Heart left ventricle (tissue), 16 donors: ENCODE data around the gene NUDT3. TPM values are rescaled to one million over a fixed set of nuclear protein-coding genes. Genes with fewer than 3 reads are reported as not detected.

Experiments
- ATAC-seq, 4 donors: fragments of 200-7000 bp; cut with Tn5 transposase; one replicate each; pipeline ENCODE4 v1.9.1; 2020 to 2022; ENCODE audit warnings: moderate library complexity in 4 of 4, mild to moderate bottlenecking in 3 of 4, moderate number of reproducible peaks in 1 of 4
- DNase-seq, 5 donors: peaks; one replicate each; pipeline ENCODE4 v3.0.0-alpha.2; 2020
- H3K27ac ChIP-seq, 12 donors: fragments of 200-600 bp; sonication (generic) in 4 of 12; one replicate each; pipeline versions ENCODE4 v1.5.0 to v1.8.0; 2016 to 2022; ENCODE audit warnings: mild to moderate bottlenecking in 2 of 12
- H3K27me3 ChIP-seq, 9 donors: fragments of 200-600 bp; sonication (generic) in 2 of 9; one replicate each; pipeline versions ENCODE4 v1.5.1 to v1.8.0; 2016 to 2022; ENCODE audit warnings: mild to moderate bottlenecking in 3 of 9
- H3K36me3 ChIP-seq, 9 donors: fragments of 200-600 bp; sonication (generic) in 2 of 9; one replicate each; pipeline versions ENCODE4 v1.5.0 to v1.8.0; 2018 to 2022; ENCODE audit warnings: mild to moderate bottlenecking in 2 of 9
- H3K4me1 ChIP-seq, 12 donors: fragments of 200-600 bp; sonication (generic) in 4 of 12; one replicate each; pipeline versions ENCODE4 v1.5.0 to v1.8.0; 2016 to 2022; ENCODE audit warnings: mild to moderate bottlenecking in 3 of 12
- H3K4me3 ChIP-seq, 12 donors: fragments of 200-600 bp; sonication (generic) in 4 of 12; one replicate each; pipeline versions ENCODE4 v1.5.0 to v1.8.0; 2017 to 2022; ENCODE audit warnings: mild to moderate bottlenecking in 9 of 12, moderate library complexity in 4 of 12
- H3K9me3 ChIP-seq, 12 donors: fragments of 200-600 bp; sonication (generic) in 4 of 12; one replicate each; pipeline versions ENCODE4 v1.5.0 to v1.8.0; 2016 to 2022; ENCODE audit warnings: mild to moderate bottlenecking in 1 of 12
- CTCF ChIP-seq, 12 donors: fragments of 200-600 bp; sonication (generic) in 4 of 12; IDR thresholded peaks; one replicate each; pipeline versions ENCODE4 v1.5.0 to v1.8.0; 2018 to 2022; ENCODE audit warnings: antibody characterized with exemption in 12 of 12, mild to moderate bottlenecking in 5 of 12
- POLR2A ChIP-seq, 2 donors: fragments of 450-650 bp; IDR thresholded peaks; one replicate each; pipeline ENCODE4 v1.6.1; 2017; ENCODE audit warnings: antibody characterized with exemption in 2 of 2, mild to moderate bottlenecking in 2 of 2, moderate library complexity in 2 of 2
- WGBS, 4 donors: extraction: QIAGEN DNeasy Blood & Tissue Kit in 2 of 4; methylation state at CpG; one replicate each; pipeline versions ENCODE4 v1.1.5 to v1.1.7; 2013 to 2018; 5-methylcytosine and 5-hydroxymethylcytosine counted together
- intact Hi-C, 10 donors: fragments of 100-400 bp; cut with DNase I; formaldehyde crosslinking; loops; one replicate each; pipeline versions ENCODE4 v1.11.1 to v1.14.2; 2022
- polyA plus RNA-seq, 2 donors: library from polyadenylated mRNA; stranded (reverse); fragments of 200-250 nt; gene quantifications; one replicate each; pipeline ENCODE4 v1.2.3, GENCODE V29; 2013
- total RNA-seq, 9 donors: library from RNA; depleted of rRNA in 2 of 9; stranded (reverse); fragments of >200 nt in 2 of 9; fragmentation: NEBNext Ultra II Directional in 3 of 9; extraction: Animal tissue kit (Norgen Biotek cat#: 25700) in 3 of 9; gene quantifications; one replicate each; pipeline versions ENCODE4 v1.1.0 to v1.2.4, GENCODE V29; 2016 to 2023
- donor health status: ischemic (EF 13 %, LVEDD 7.1; RV severe dilation, severe dysfunction).
- donor health status: healthy with polysubstance abuse.
- donor health status: DM: no; HTN: yes; CAD: no.
- donor health status: DM: no; HTN: no; CAD: no.
- donor health status: ischemic (EF 25% LVEDD 6.9; RV normal size, moderate dysfunction).
- donor health status: ischemic (EF 25% LVEDD 5.7; RV mildly dilated, moderate dysfunction).
- donor health status: healthy.
- donor health status: DM: yes; HTN: yes; CAD: no.
- donor health status: ischemic (EF 35%, LVEDD 5.7; RV mildly dilated, moderate dysfunction).
- donor health status: nonischemic (EF 11% LVEDD 7.7; RV severe dilation, severe dysfunction).
- donor health status: DM: yes; HTN: yes; CAD: no.
- donor health status: PGD.
- donor health status: ischemic (EF 29% LVEDD 5.4; RV normal size, mild dysfunction).
- donor health status: nonischemic (EF 23%, LVEDD 6.1; RV moderate dilation, normal function).

The NUDT3 gene
- total and polyA plus RNA-seq, 11 donors, result 15.9 to 68.4 (median 54.5) TPM

- ATAC-seq (peak in 1 of 4 donors; percentile 53), DNase-seq (no peak)
- Histone ChIP-seq H3K27ac (peak overlapping the region in 9 of 12 donors; percentile 4 to 61 (median 11)), H3K9me3 (no peaks in the 10 kb centered on the region), H3K4me1 (peaks cover 0 to 49% (median 22%) of the 10 kb centered on the region in 12 donors), H3K27me3 (no peaks in the 10 kb centered on the region), H3K4me3 (no peak overlapping the region), H3K36me3 (peaks cover 0 to 56% (median 39%) of the 10 kb centered on the region in 9 donors)
- 92 to 98% (median 94%) methylated on average over 3 of the region's 3 CpGs for WGBS, 4 donors
- no peak for TF ChIP-seq CTCF (IDR thresholded peaks at IDR 0.05)
- TF ChIP-seq POLR2A (IDR thresholded peaks at IDR 0.05), result no peak
- intact Hi-C loops, result no loop called here
These were observed 99.5 kb downstream of the NUDT3 start for GRCh38 chr6:34292954-34293353.

DNA sequence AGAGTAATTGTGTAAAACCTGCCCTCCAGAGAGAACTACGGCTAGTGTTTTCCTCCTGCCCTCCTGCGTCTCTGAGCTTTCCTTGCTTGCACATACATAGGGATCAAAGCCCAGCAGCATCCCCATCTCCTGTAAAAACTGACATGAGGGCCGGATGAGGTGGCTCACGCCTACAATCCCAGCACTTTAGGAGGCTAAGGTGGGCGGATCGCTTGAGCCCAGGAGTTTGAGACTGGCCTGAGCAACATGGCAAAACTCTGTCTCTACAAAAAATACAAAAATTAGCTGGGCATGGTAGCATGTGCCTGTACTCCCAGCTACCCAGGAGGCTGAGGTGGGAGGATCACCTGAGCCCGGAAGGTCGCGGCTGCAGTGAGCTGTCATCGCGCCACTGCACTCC lies 103.3 kb downstream of the NUDT3 start:
- Histone ChIP-seq H3K36me3 (peaks cover 0 to 52% (median 36%) of the 10 kb centered on the region in 9 donors), H3K4me3 (no peak overlapping the region), H3K4me1 (peaks cover 9 to 60% (median 44%) of the 10 kb centered on the region in 12 donors), H3K27ac (peak overlapping the region in 8 of 12 donors; percentile 4 to 65 (median 40)), H3K9me3 (no peaks in the 10 kb centered on the region), H3K27me3 (no peaks in the 10 kb centered on the region)
- WGBS, 4 donors, result 89 to 95% (median 94%) methylated on average over 11 of the region's 11 CpGs
- no peak for DNase-seq
- no peak for TF ChIP-seq CTCF (IDR thresholded peaks at IDR 0.05)
- no peak for TF ChIP-seq POLR2A (IDR thresholded peaks at IDR 0.05)
- intact Hi-C loops, result loop anchor here in 1 of 10 donors (10.0 kb wide), 1 partner anchor 106 kb away; the partner anchor contains the start of gene NUDT3
- ATAC-seq, result no peak

DNA sequence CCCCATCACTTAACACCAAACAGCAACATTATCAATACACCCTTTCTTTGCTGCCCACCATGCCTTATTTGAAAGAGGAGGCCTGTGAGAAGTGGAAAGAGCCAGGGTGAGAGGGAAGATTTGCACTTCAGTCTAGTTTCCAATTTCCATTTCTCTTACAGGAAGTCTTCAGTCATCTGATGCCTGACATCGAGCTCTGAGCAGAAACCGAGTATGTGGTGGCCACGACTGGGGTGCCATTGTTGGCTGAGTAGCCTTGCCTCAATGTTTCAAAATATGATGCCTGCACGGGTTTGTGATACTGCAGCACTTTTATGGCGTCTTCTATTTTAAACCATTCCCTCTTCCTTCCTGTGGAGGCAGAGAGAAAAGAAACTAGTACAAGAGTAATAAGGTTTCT lies 103.9 kb downstream of the NUDT3 start:
- Histone ChIP-seq H3K4me3 (no peak overlapping the region), H3K27me3 (no peaks in the 10 kb centered on the region), H3K27ac (peak overlapping the region in 11 of 12 donors; percentile 1 to 65 (median 31)), H3K36me3 (peaks cover 0 to 47% (median 31%) of the 10 kb centered on the region in 9 donors), H3K4me1 (peaks cover 9 to 61% (median 48%) of the 10 kb centered on the region in 12 donors), H3K9me3 (no peaks in the 10 kb centered on the region)
- no peak for ATAC-seq
- intact Hi-C loops, result loop anchor here in 1 of 10 donors (10.0 kb wide), 1 partner anchor 106 kb away; the partner anchor contains the start of gene NUDT3
- no peak for DNase-seq
- TF ChIP-seq CTCF (IDR thresholded peaks at IDR 0.05) (no peak), POLR2A (IDR thresholded peaks at IDR 0.05) (no peak)
- WGBS, 4 donors, result 29 to 39% (median 33%) methylated on average over 5 of the region's 5 CpGs

DNA sequence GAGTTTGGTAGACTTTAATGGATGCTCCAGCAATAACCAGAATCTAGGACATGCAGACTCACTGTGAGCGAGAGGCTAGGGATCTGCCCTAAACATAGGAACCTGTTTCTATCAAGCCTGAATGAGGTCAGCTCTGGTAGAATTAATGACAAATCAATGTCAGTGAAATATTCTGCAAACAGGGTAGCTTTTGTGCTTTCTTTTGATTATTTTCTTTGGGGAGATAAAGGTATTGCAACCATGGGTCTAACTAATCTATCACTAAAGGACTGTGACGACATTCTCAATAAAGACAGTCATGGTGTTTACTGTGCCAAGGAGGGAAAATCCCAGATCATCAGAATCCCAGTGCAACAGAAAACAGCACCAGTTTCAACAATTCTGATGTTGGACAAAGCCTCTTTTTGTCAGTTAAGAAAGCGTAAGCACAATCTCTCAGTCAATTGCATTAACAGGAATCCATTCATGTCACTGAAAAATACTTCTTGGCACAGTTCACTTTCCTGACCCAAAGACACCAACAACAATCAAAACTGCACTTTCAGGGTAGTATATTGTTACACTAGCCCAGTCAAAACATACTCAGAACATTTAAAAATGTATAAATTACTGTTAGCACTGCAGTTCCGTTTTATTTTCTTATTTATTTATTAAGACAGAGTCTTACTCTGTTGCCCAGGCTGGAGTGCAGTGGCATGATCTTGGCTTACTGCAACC lies 106.9 kb downstream of the NUDT3 start:
- no peak for ATAC-seq
- Histone ChIP-seq H3K27ac (peak overlapping the region in 11 of 12 donors; percentile 5 to 89 (median 45)), H3K27me3 (no peaks in the 10 kb centered on the region), H3K36me3 (peaks cover 0 to 24% (median 10%) of the 10 kb centered on the region in 9 donors), H3K4me3 (no peak overlapping the region), H3K9me3 (no peaks in the 10 kb centered on the region), H3K4me1 (peaks cover 9 to 84% (median 55%) of the 10 kb centered on the region in 12 donors)
- TF ChIP-seq CTCF (IDR thresholded peaks at IDR 0.05) (no peak), POLR2A (IDR thresholded peaks at IDR 0.05) (no peak)
- 59 to 72% (median 67%) methylated on average over 4 of the region's 4 CpGs for WGBS, 4 donors
- intact Hi-C loops, result loop anchor here in 1 of 10 donors (10.0 kb wide), 1 partner anchor 109 kb away; the partner anchor contains the start of gene NUDT3
- no peak for DNase-seq
